22Rv1 (cell line): ENCODE results near the gene STXBP6.

ENCODE experiments used
- H3K27ac ChIP-seq: fragments of 450-650 bp; 2 replicates; pipeline ENCODE4 v1.5.1; 2017
- CTCF ChIP-seq: fragments of 450-650 bp; IDR thresholded peaks from 2 replicates; pipeline ENCODE4 v1.5.1; 2017; ENCODE audit warnings: mild to moderate bottlenecking
- ZFX ChIP-seq: fragments of 450-650 bp; IDR thresholded peaks from 2 replicates; pipeline ENCODE4 v1.6.1; 2017; ENCODE audit warnings: antibody characterized with exemption, borderline replicate concordance

The STXBP6 gene

DNA sequence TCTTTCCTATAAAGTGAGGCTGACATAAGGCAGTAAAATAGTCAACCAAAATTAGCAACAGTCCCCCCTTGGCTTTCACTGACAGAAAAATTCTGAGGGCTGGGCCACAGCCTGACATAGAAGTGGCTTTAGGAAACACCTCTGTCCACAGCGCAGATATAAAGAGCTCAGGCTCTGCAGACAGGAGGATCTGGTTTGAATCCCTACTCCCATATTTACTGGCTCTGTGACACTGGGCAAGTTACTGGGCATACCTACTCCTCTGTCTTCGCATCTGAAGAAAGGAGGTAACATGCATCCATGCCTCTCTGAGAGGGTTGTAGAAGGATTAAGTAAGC, 95.3 kb downstream of the STXBP6 start:
- TF ChIP-seq CTCF = no peak
- no peak for TF ChIP-seq ZFX
- no peak overlapping the region for H3K27ac ChIP-seq

DNA sequence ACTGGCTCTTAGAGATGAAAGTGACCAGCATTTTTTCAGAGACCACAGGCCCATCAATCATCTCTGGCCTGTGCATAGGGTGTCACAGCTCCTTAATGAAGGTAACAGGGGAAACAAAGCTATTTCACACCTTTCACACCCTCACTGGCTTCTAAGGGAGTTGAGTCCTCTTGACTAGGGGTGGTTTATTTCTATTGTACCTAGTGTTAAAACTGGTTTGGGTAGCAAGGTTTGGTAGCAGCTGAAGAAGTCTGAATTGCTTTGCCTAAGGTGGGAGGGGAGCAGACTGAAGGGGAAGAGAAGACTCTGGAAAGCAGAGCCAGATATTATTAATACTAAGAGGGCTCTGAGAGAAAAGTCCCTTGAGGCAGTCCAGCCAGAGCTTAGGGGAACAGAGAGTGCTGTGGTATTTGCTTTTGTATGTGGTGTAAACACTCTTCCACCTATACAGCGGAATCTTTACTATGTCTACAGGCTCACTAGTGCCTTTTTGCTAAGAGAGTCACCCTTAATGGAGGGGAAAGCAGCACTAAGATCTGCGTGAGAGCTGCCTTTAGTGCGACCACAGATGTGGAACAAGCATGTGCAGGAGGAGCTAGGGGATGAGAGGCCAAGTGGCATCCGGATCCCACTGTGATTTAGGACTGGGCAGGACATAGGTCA, 95.8 kb downstream of the STXBP6 start:
- H3K27ac ChIP-seq = no peak overlapping the region

GRCh38 chr14:24952851-24953666, 96.9 kb downstream of the STXBP6 start:
- no peak overlapping the region for H3K27ac ChIP-seq
- TF ChIP-seq ZFX (no peak), CTCF (peak; percentile 55)

More for the DNA sequence above, 95.8 kb downstream of the STXBP6 start:
- TF ChIP-seq ZFX (no peak), CTCF (no peak)

DNA sequence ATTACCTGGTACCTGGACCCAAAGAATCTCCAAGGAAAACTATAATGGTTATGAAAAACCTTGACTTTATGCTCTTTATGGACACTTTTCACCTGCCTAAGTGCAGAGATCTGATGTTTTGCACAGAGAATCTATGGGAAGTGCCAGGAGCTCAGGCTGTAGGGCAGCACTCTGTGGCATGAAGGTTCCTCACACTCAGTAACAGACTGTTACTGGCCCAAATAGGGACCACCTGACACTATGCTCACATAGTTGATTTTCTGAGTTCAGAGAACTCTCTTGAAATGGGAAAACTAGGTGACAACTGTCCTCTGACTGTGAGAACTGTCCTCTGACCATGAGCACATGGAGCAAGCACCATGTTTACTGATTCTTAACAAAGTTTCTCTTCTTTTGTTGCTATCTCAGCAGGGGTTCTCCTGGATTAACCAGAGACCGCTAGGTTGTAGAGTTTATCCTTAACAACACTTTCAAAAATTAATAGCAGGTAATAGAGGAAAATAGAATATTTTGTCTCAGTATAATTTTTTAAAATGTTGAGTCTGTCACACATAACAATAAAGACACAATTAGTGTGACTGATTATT, 101.6 kb downstream of the STXBP6 start:
- H3K27ac ChIP-seq = no peak overlapping the region
- TF ChIP-seq CTCF = no peak

DNA sequence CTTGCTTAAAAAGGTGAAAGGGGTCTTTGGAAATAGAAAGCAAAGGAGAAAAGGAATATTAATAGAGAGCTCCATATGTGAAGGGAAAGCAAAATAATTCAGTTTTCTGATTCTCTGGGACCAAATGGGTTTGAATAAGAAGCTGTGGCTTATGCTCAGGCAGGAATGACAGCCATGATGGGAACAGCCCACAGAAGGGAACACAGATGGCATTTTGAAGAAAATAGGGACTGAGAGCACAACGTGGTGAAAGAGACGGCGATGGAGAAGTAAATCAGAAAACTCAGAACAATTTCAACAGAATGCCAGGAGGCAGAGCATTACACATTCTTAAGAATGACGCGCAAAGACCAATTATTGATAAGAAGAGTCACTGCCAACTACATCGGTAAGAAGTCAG, 102.8 kb downstream of the STXBP6 start:
- H3K27ac ChIP-seq = no peak overlapping the region
- TF ChIP-seq ZFX (no peak), CTCF (no peak)

- H3K27ac ChIP-seq = no peak overlapping the region
- no peak for TF ChIP-seq ZFX
- no peak for TF ChIP-seq CTCF
Observed at GRCh38 chr14:24944800-24945199, 105.1 kb downstream of the STXBP6 start.

GRCh38 chr14:24943024-24943423, 106.9 kb downstream of the STXBP6 start:
- H3K27ac ChIP-seq = no peak overlapping the region

More at GRCh38 chr14:24943024-24943423, 106.9 kb downstream of the STXBP6 start:
- TF ChIP-seq CTCF = no peak
- no peak for TF ChIP-seq ZFX
